Natural killer cell (primary cell): ENCODE results near the gene RASL11B. TPM values are rescaled to one million over a fixed set of nuclear protein-coding genes. Genes with fewer than 3 reads are reported as not detected.

Source experiments
- ATAC-seq, 3 donors: fragments of 150-1000 bp in 2 of 3; fragments of 200-7000 bp in 1 of 3; cut with Tn5 transposase; 1 replicate in 1 of 3; 2 replicates in 2 of 3; pipeline ENCODE4 v1.10.0; 2021; ENCODE audit warnings: mild to moderate bottlenecking in 2 of 3, moderate library complexity in 2 of 3
- DNase-seq, 2 donors: peaks; one replicate each; pipeline versions ENCODE4 v3.0.0 to v3.0.0-alpha.2; 2013 to 2021; ENCODE audit warnings: mixed read lengths in 1 of 2
- H3K27ac ChIP-seq: one replicate; pipeline ENCODE4 v1.5.1; 2013; ENCODE audit warnings: mild to moderate bottlenecking, low read length
- H3K27me3 ChIP-seq: one replicate; pipeline ENCODE4 v1.6.1; 2013; ENCODE audit warnings: low read length; ENCODE audit not compliant: control insufficient read depth, insufficient read depth
- H3K36me3 ChIP-seq: one replicate; pipeline ENCODE4 v1.6.1; 2013; ENCODE audit warnings: low read length; ENCODE audit not compliant: control insufficient read depth, insufficient read depth
- H3K4me1 ChIP-seq: one replicate; pipeline ENCODE4 v1.6.1; 2013; ENCODE audit warnings: low read length; ENCODE audit not compliant: control insufficient read depth, insufficient read depth
- H3K4me3 ChIP-seq: one replicate; pipeline ENCODE4 v1.5.1; 2013; ENCODE audit warnings: low read length
- H3K9me3 ChIP-seq: one replicate; pipeline ENCODE4 v1.6.1; 2013; ENCODE audit warnings: low read length; ENCODE audit not compliant: control insufficient read depth, insufficient read depth
- H3K27ac Mint-ChIP-seq, 2 donors: one replicate each; pipeline ENCODE4 v1.8.0; 2022; ENCODE audit warnings: mild to moderate bottlenecking in 2 of 2, mixed read lengths in 2 of 2, moderate library complexity in 1 of 2
- H3K27me3 Mint-ChIP-seq, 2 donors: one replicate each; pipeline ENCODE4 v1.8.0; 2022; ENCODE audit warnings: low read depth in 2 of 2, mixed read lengths in 2 of 2
- H3K36me3 Mint-ChIP-seq: one replicate; pipeline ENCODE4 v1.8.0; 2022; ENCODE audit warnings: mixed read lengths
- H3K4me1 Mint-ChIP-seq, 2 donors: one replicate each; pipeline ENCODE4 v1.8.0; 2022; ENCODE audit warnings: mixed read lengths in 2 of 2
- H3K4me3 Mint-ChIP-seq: one replicate; pipeline ENCODE4 v1.8.0; 2022; ENCODE audit warnings: mild to moderate bottlenecking, moderate library complexity, mixed read lengths
- H3K9me3 Mint-ChIP-seq, 2 donors: one replicate each; pipeline ENCODE4 v1.8.0; 2022; ENCODE audit warnings: mixed read lengths in 2 of 2
- CTCF ChIP-seq: fragments of 200-600 bp; IDR thresholded peaks from one replicate; pipeline ENCODE4 v1.8.0; 2022; ENCODE audit warnings: antibody characterized with exemption
- WGBS: methylation state at CpG from one replicate; pipeline ENCODE4 v1.1.7; 2013; ENCODE audit warnings: missing lambda C conversion rate; ENCODE audit not compliant: insufficient coverage; 5-methylcytosine and 5-hydroxymethylcytosine counted together
- intact Hi-C: fragments of 100-400 bp; cut with micrococcal nuclease; formaldehyde crosslinking; loops from one replicate; pipeline ENCODE4 v1.14.2; 2022
- total RNA-seq, 4 donors: library from RNA; stranded (reverse); fragments of 120-200 nt in 1 of 4; gene quantifications; one replicate each; pipeline versions ENCODE4 v1.2.3 to v1.2.4, GENCODE V29; 2013 to 2022

The RASL11B gene
- total RNA-seq, 3 donors from 2014 or later (not counting 1 experiment from before 2014, with no cell fraction given) = not detected

GRCh38 chr4:52822972-52823701 lies 39.0 kb upstream of the RASL11B start:
- no peak overlapping the region for H3K4me3 ChIP-seq
- H3K9me3 ChIP-seq = no peaks in the 10 kb centered on the region
- H3K27ac ChIP-seq = no peak overlapping the region
- DNase-seq (no peak), ATAC-seq (no peak)
- no peak overlapping the region for H3K27ac Mint-ChIP-seq
- no peaks in the 10 kb centered on the region for H3K36me3 Mint-ChIP-seq
- H3K9me3 Mint-ChIP-seq = peaks cover 0 to 2% of the 10 kb centered on the region in 2 donors
- H3K27me3 ChIP-seq = no peaks in the 10 kb centered on the region
- peaks cover 0 to 2% of the 10 kb centered on the region in 2 donors for H3K27me3 Mint-ChIP-seq
- WGBS = 81% methylated on average over 3 of the region's 5 CpGs
- no peak for TF ChIP-seq CTCF
- no peaks in the 10 kb centered on the region for H3K4me1 Mint-ChIP-seq
- no peaks in the 10 kb centered on the region for H3K36me3 ChIP-seq
- intact Hi-C loops = no loop called here
- no peak overlapping the region for H3K4me3 Mint-ChIP-seq
- H3K4me1 ChIP-seq = no peaks in the 10 kb centered on the region

DNA sequence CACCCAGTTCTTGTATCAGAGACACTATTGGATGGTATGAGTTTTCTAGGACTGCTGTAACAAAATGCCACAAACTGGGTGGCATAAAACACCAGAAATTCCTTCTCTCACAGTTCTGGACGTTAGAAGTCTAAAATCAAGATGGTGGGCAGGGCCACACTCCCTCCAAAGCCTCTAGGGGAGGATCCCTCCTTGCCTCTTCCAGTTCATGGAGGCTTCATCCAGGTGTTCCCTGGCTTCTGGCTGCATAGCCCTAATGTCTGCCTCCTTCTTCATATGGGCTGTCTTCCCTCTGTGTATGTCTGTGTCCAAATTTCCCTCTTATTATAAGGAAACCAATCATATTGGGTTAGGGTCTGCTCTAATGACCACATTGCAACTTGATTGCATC lies 38.4 kb upstream of the RASL11B start:
- no peaks in the 10 kb centered on the region for H3K36me3 ChIP-seq
- DNase-seq (no peak), ATAC-seq (peak in 1 of 3 donors; percentile 39)
- no peak overlapping the region for H3K4me3 Mint-ChIP-seq
- no peaks in the 10 kb centered on the region for H3K4me1 ChIP-seq
- no peaks in the 10 kb centered on the region for H3K27me3 ChIP-seq
- WGBS = 65% methylated on average over 1 of the region's 1 CpG
- intact Hi-C loops = no loop called here
- H3K4me3 ChIP-seq = no peak overlapping the region
- H3K9me3 Mint-ChIP-seq = peaks cover 0 to 2% of the 10 kb centered on the region in 2 donors
- H3K27ac Mint-ChIP-seq = no peak overlapping the region
- no peaks in the 10 kb centered on the region for H3K36me3 Mint-ChIP-seq
- no peak for TF ChIP-seq CTCF
- peaks cover 0 to 2% of the 10 kb centered on the region in 2 donors for H3K27me3 Mint-ChIP-seq
- H3K27ac ChIP-seq = no peak overlapping the region
- H3K4me1 Mint-ChIP-seq = no peaks in the 10 kb centered on the region
- H3K9me3 ChIP-seq = no peaks in the 10 kb centered on the region

- no peak overlapping the region for H3K27ac ChIP-seq
- no peak overlapping the region for H3K27ac Mint-ChIP-seq
Observed at GRCh38 chr4:52824270-52824602, 37.9 kb upstream of the RASL11B start.

More at GRCh38 chr4:52824270-52824602, 37.9 kb upstream of the RASL11B start:
- DNase-seq (no peak), ATAC-seq (peak in 1 of 3 donors; percentile 10)
- WGBS = 97% methylated on average over 6 of the region's 6 CpGs
- H3K4me1 Mint-ChIP-seq = no peaks in the 10 kb centered on the region
- Histone ChIP-seq H3K27me3 (no peaks in the 10 kb centered on the region), H3K36me3 (no peaks in the 10 kb centered on the region), H3K4me3 (no peak overlapping the region), H3K9me3 (no peaks in the 10 kb centered on the region), H3K4me1 (no peaks in the 10 kb centered on the region)
- H3K27me3 Mint-ChIP-seq = peaks cover 0 to 2% of the 10 kb centered on the region in 2 donors
- intact Hi-C loops = no loop called here
- H3K36me3 Mint-ChIP-seq = no peaks in the 10 kb centered on the region
- peaks cover 0 to 2% of the 10 kb centered on the region in 2 donors for H3K9me3 Mint-ChIP-seq
- no peak overlapping the region for H3K4me3 Mint-ChIP-seq
- no peak for TF ChIP-seq CTCF
